Measurements from ENCODE around the gene CD44. TPM values are rescaled to one million over a fixed set of nuclear protein-coding genes. Genes with fewer than 3 reads are reported as not detected.

The CD44 gene
- polyA plus RNA-seq, 2 of the 4 experiments (the other 2 are of a cell fraction) = 309 to 585 TPM

- Histone ChIP-seq H3K4me3 (no peak overlapping the region), H3K4me2 (peak overlapping the region; percentile 61), H3K4me1 (peaks cover 97% of the 10 kb centered on the region), H3K27ac (peak overlapping the region; percentile 76 to 87), H3K9me3 (no peaks in the 10 kb centered on the region)
- DNase-seq (ENCODE audit: low read depth in 1 of 2, low spot score in 1 of 2) (no peak), ATAC-seq (no peak), FAIRE-seq (no peak)
- ChIA-PET CTCF (interaction anchor here (0.6 to 3.7 kb wide), 6 partner anchors 11 to 236 kb away, joined by 3 to 17 read pairs (median 4); no protein-coding TSS in a partner anchor), POLR2A (no interaction called here)
- TF ChIP-seq JUN (IDR thresholded peaks at IDR 0.05) = peak in 1 of 2 experiments; percentile 26; a peak in 1 of 5 replicates
- TF ChIP-seq USF2 (IDR thresholded peaks at IDR 0.05) = peak; percentile 59
- TF ChIP-seq HES2 (IDR thresholded peaks at IDR 0.05) = no peak
- TF ChIP-seq GATA3 (IDR thresholded peaks at IDR 0.05; ENCODE audit: borderline replicate concordance) = no peak
- no peak for TF ChIP-seq ZC3H11A (IDR thresholded peaks at IDR 0.05)
- 83% methylated on average over 2 of the region's 2 CpGs for WGBS (ENCODE audit: missing lambda C conversion rate)
Measured at GRCh38 chr11:35162745-35163144, 23.8 kb downstream of the CD44 start.

- TF ChIP-seq POLR2A (IDR thresholded peaks at IDR 0.05; ENCODE audit: low read length) = no peak
- peak; percentile 37; the same call in 1 of the 2 replicates for TF ChIP-seq JUNB (IDR thresholded peaks at IDR 0.05)
- no peak for TF ChIP-seq FOSL2 (IDR thresholded peaks at IDR 0.05)
- 0 out of 2 replicates have a peak, but pooled peaks have one; percentile 24 for TF ChIP-seq FOSL2 (CRISPR knock-in tag; IDR thresholded peaks at IDR 0.05)
- no peak for TF ChIP-seq CTCF (IDR thresholded peaks at IDR 0.05)
- TF ChIP-seq JUN (IDR thresholded peaks at IDR 0.05) = peak in 1 of 2 experiments; percentile 38; a peak in 1 of 5 replicates
- no peak for TF ChIP-seq HOXB13 (CRISPR knock-in tag; IDR thresholded peaks at IDR 0.05; ENCODE audit: low read depth)
- POLR2A ChIA-PET = no interaction called here
- 15% methylated on average over 2 of the region's 2 CpGs for WGBS (ENCODE audit: missing lambda C conversion rate)
- Histone ChIP-seq H3K9me3 (no peaks in the 10 kb centered on the region), H3K4me1 (peaks cover 97% of the 10 kb centered on the region), H3K27ac (peak overlapping the region; percentile 76 to 87), H3K4me2 (peak overlapping the region; percentile 61), H3K4me3 (no peak overlapping the region)
- peak; percentile 35 to 44; a peak in 4 of 6 replicates for ATAC-seq
- FAIRE-seq = no peak
- CTCF ChIA-PET = interaction anchor here (0.6 to 3.7 kb wide), 7 partner anchors 10 to 237 kb away, joined by 3 to 17 read pairs (median 3); no protein-coding TSS in a partner anchor
- peak in 1 of 2 experiments; percentile 48 for DNase-seq (ENCODE audit: low read depth in 1 of 2, low spot score in 1 of 2)
Measured at GRCh38 chr11:35163209-35163608, 24.2 kb downstream of the CD44 start.

GRCh38 chr11:35163702-35164496 is 24.9 kb downstream of the CD44 start:
- ChIA-PET POLR2A (no interaction called here), CTCF (interaction anchor here (0.8 to 3.7 kb wide), 6 partner anchors 8 to 237 kb away, joined by 3 to 17 read pairs (median 4); no protein-coding TSS in a partner anchor)
- Histone ChIP-seq H3K4me1 (peaks cover 97% of the 10 kb centered on the region), H3K9me3 (no peaks in the 10 kb centered on the region), H3K27ac (peak overlapping the region; percentile 76 to 87), H3K4me3 (no peak overlapping the region), H3K4me2 (peak overlapping the region; percentile 61)
- no peak for FAIRE-seq
- no peak for DNase-seq (ENCODE audit: low read depth in 1 of 2, low spot score in 1 of 2)
- ATAC-seq = no peak
- TF ChIP-seq HMGXB4 (CRISPR knock-in tag; IDR thresholded peaks at IDR 0.05; ENCODE audit: borderline replicate concordance) = no peak
- peak in 1 of 2 experiments; percentile 19; a peak in 2 of 5 replicates for TF ChIP-seq RAD21 (conservative IDR thresholded peaks at IDR 0.05 in 1 of 2, IDR thresholded peaks at IDR 0.05 in 1 of 2)
- WGBS (ENCODE audit: missing lambda C conversion rate) = 74% methylated on average over 3 of the region's 3 CpGs

All from A549 (cell line).